GM12891 (cell line): Measurements from ENCODE around the gene STK10.

ENCODE experiments used
- POLR2A ChIP-seq: IDR thresholded peaks from 2 replicates; pipeline ENCODE4 v1.6.1; 2011; ENCODE audit warnings: low read depth, low read length, control low read depth
- POLR2AphosphoS5 ChIP-seq: IDR thresholded peaks from 2 replicates; pipeline ENCODE4 v1.6.1; 2011; ENCODE audit warnings: low read depth, low read length, control low read depth
- SPI1 ChIP-seq: IDR thresholded peaks from 2 replicates; pipeline ENCODE4 v1.6.1; 2011; ENCODE audit warnings: low read depth, low read length, control low read depth
- TAF1 ChIP-seq: IDR thresholded peaks from 2 replicates; pipeline ENCODE4 v1.6.1; 2011; ENCODE audit warnings: low read depth, low read length, control low read depth

DNA sequence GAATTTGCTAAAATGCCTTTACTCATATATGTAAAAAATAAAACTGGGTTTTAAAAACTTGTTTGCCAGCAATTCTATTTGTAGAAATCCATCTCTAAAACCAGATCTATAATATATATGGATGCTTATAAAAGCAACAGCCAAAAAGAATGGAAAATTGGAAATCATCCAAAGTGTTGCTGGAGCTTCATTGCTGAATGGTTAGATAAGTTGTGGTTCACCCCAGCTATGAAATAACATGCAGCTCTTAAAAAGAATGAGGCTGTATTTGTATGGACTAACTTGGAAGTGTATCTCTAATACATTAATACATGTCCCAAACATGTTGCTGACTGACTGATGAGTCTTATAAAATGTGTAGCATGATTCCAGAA is 76.2 kb downstream of the STK10 start:
- TF ChIP-seq SPI1 (no peak), POLR2A (no peak), POLR2AphosphoS5 (no peak), TAF1 (no peak)
